ENCODE data around the gene RC3H1.
"Not testable (repeated sequence)": the region's sequence is repeated elsewhere in the genome, so short reads cannot be mapped to it uniquely, and the experiment has no call there.

RC3H1 gene

DNA sequence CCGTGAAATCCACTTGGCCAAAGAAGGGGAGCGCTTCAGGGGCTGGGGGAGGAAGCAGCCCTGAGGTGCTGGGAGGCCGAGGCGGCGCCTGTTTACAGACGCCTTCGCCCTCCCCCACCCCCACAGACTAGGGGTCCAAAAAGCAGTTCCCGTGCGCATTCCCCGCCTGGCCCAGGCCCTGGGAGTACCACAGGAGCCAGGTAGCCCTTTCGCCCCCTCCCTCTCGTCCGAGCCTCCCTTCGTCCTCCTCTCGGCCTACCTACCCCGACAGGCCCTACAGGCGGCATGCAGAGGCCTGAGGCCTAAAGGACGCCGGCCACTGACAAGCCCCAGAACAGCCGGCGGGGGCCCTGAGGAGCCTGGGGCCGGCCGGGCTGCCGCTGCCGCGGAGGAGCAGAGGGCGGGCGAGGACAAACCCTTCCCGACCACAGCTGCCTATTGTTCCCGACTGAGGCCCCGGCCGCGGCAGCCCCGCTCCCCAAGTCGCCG, 522 bp downstream of the RC3H1 start:
- DNase-seq: peak; percentile 39

DNA sequence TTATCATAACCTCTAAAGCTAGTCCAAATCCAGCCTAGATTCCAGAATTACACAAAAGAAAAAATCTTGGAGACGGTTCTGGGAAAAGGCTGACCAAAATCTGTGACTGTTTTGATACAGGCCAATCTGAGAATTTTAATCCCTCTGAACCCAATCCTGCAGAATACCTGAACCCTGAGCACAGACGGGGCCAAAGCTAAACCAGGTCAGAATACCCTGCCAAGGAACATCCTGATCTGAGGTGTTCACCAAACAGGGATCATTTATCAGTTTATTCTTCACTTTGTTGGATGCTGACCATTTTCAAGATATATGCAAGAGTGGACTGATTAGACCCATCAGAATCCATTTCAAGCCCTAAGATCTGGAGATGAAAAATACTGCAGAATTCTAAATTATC, 3.6 kb downstream of the RC3H1 start:
- no peak for DNase-seq

GRCh38 chr1:174017231-174017970, 4.8 kb downstream of the RC3H1 start:
- peak; percentile 37 for DNase-seq

DNA sequence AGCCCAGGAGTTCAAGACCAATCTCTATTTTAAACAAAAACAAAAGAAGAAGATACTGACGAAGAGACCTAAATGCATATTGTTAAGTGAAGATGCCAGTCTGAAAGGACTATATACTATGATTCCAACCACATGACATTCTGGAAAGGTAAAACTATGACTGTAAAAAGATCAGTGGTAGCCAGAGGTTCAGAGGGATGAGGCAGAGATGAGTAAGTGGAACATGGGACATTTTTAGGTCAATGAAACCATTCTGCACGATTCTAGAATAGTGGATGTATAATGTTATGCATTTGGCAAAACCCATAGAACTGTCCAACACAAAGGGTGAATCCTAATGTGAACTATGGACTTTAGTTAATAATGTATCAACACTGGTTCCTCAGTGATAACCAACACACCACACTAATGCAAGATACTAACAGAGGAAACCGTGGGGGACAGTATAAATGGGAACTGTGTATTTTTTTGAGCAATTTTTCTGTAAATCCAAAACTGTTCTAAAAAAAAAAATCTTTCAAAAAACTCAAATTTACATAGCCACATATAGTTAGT, 8.2 kb downstream of the RC3H1 start:
- no peak for DNase-seq

- no peak for DNase-seq
Measured at GRCh38 chr1:174008979-174009378, 13.2 kb downstream of the RC3H1 start.

DNA sequence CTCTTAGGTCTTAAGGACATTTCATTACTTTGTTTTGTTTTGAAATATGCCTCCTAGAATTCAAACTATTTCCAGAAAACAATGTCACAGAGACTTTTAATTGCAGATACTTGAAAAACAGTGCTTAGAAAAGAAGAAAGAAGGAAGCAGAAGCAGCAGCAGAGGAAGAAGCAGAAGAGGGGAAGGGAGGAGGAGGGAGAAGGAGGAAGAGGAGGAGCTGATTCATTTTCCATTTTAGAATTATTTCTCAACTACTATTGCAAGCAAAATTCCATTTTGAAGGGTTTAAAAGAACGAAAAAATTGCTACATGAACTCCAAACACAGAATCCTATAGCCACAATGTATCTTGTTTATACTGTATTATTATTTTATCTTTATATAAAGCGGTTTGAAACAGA, 13.9 kb downstream of the RC3H1 start:
- DNase-seq: no peak

- no peak for DNase-seq
Measured at GRCh38 chr1:174007851-174008250, 14.3 kb downstream of the RC3H1 start.

- peak; percentile 28 for DNase-seq
Measured at GRCh38 chr1:174005032-174005431, 17.1 kb downstream of the RC3H1 start.

DNA sequence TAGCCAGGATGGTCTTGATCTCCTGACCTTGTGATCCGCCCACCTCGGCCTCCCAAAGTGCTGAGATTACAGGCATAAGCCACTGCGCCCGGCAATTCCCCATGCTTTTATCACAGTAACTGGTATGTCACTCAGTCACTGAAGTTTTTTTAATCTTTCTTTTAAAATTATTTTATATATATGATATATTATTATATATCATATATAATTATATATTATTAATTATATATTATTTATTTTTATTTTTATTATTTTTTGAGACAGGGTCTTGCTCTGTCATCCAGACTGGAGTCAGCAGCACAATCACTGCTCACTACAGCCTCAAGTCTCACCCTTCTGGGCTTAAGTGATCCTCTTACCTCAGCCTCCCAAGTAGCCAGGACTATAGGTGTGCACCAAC, 18.3 kb downstream of the RC3H1 start:
- no peak for DNase-seq

- no peak for DNase-seq
Measured at GRCh38 chr1:174001573-174001972, 20.6 kb downstream of the RC3H1 start.

- peak; percentile 31 for DNase-seq
Measured at GRCh38 chr1:174000371-174000770, 21.8 kb downstream of the RC3H1 start.

GRCh38 chr1:173997791-173998190, 24.4 kb downstream of the RC3H1 start:
- peak; percentile 49 for DNase-seq

DNA sequence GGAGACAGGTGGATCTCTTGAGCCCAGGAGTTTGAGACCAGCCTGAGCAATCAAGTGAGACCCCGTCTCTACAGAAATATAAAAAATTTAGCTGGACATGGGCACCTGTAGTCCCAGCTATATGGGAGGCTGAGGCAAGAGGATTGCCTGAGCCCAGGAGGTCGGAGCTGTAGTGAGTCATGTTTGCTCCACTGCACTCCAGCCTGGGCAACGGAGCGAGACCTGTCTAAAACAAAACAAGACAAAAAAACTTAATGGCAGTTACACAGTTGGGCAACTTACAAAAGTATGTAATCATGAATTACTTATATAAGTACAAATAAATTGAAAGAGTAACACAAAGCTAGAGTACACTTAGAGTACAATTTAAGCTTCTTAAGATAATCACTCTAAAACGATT, 25.2 kb downstream of the RC3H1 start:
- no peak for DNase-seq

DNA sequence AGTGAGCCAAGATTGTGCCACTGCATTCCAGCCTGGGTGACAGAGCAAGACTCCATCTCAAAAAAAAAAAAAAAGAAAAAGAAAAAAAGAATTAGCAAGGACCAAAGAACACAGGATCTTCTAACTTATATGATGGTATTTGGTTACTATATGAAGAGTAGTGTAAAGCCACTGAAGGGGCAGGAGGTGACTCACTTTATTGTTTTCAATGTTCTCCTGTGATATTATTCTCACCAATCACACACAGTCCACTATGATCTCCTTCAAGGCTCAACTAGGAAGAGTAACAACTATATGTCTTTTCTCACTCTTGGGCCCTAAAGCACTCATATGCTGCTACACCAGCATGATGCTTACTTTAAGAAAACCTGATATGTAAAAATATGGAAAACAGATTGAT, 26.7 kb downstream of the RC3H1 start:
- no peak for DNase-seq

GRCh38 chr1:173993948-173994347, 28.2 kb downstream of the RC3H1 start:
- DNase-seq: not testable (repeated sequence)

- DNase-seq: no peak
Measured at GRCh38 chr1:173988068-173988467, 34.1 kb downstream of the RC3H1 start.

DNA sequence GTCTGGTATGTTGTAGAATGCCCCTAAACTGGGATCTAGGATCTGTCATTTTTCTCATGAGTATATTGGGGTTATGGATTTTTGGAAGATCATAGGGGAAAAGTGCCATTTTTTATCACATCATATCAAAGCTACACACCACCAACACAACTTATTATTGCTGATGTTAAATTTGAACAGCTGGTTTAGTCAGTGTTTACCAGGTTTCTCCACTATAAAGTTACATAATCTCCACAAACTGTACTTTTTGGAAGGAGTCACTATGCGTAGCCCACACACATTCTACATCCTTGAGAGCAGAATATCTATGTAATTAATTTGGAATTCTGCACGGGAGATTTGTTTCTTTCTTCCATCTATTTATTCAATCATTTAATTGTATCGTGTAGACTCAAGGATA, 35.2 kb downstream of the RC3H1 start:
- DNase-seq: no peak

GRCh38 chr1:173970252-173970651, 51.9 kb downstream of the RC3H1 start:
- DNase-seq: no peak

DNA sequence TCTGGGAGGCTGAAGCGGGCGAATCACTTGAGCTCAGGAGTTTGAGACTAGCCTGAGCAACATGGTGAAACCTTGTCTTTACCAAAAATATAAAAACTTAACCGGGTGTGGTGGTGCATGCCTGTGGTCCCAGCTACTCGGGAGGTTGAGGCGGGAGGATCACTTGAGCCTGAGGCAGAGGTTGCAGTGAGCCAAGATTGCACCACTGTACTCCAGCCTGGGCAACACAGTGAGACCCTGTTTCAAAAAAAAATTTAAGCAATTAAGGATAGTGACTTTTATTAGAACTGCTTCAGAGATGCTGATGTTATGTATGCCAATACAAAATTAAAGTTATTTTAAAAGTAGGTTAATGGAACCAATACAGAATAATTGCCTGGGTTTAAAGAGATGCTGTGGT, 56.3 kb downstream of the RC3H1 start:
- not testable (repeated sequence) for DNase-seq

DNA sequence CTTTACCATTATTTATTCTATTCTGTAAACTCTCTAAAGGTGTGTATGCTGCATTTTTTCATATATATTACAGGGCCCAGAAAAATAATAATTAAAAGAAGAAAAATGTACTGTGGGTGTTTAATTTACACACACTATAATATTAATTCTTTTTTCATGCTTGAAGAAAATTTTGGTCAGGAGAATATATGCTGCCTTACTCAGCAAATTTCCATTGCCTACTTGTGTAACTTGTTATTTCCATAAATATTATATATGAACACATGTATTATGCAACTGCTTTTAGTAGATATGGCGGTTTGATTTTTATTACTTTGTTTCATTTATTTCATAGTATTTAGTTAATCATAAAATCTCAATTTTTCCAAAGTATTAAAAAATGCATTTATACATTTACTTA, 58.7 kb downstream of the RC3H1 start:
- no peak for DNase-seq

- peak; percentile 3 for DNase-seq
Measured at GRCh38 chr1:173960625-173961024, 61.5 kb downstream of the RC3H1 start.

DNA sequence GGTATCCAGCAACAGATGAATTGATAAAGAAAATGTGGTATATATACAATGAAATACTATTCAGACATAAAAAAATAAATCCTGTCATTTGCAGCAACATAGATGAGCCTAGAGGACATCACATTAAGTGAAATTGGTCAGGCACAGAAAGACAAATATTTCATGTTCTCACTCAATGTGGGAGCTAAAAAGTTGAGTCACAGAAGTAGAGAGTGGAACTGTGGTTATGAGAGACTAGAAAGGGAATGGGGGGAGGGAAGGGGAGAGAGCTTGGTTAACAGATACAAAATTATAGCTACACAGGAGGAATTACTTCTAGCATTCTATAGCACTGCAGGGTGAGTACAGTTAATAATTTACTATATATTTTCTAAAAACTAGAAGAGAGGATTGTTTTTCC, 68.0 kb downstream of the RC3H1 start:
- DNase-seq: peak; percentile 38

DNA sequence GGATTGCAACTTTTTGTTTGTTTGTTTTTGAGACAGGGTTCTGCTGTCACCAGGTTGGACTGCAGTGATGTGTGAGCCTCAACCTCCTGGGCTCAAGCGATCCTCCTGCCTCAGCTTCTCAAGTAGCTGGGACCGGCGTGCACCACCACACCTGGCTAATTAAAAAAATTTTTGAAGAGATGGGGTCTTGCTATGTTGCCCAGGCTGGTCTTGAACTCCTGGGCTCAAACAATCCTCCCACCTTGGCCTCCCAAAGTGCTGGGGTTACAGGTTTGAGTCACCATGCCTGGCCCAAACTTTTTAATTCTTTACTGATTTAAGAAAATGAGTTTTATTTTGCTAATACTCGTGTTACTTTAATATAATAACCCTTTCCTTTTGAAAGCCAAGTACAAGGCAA, 73.6 kb downstream of the RC3H1 start:
- no peak for DNase-seq

- no peak for DNase-seq
Measured at GRCh38 chr1:173946380-173946921, 75.7 kb downstream of the RC3H1 start.

All from fibroblast of skin of abdomen (primary cell).